Activated CD4-positive, alpha-beta T cell treated with anti-CD3 and anti-CD28 coated beads, Interleukin-2, amount 50 U/mL, for 16 hours (primary cell): ENCODE measurements around the gene OR5K3.

Experiments
- DNase-seq: peaks from one replicate; pipeline ENCODE4 v3.0.0-alpha.2; 2020

Gene OR5K3

GRCh38 chr3:98434412-98434811 lies 43.9 kb downstream of the OR5K3 start:
- no peak for DNase-seq

GRCh38 chr3:98440283-98440682 lies 49.8 kb downstream of the OR5K3 start:
- DNase-seq = no peak
